ENCODE results near the gene NFKBIZ.

DNA sequence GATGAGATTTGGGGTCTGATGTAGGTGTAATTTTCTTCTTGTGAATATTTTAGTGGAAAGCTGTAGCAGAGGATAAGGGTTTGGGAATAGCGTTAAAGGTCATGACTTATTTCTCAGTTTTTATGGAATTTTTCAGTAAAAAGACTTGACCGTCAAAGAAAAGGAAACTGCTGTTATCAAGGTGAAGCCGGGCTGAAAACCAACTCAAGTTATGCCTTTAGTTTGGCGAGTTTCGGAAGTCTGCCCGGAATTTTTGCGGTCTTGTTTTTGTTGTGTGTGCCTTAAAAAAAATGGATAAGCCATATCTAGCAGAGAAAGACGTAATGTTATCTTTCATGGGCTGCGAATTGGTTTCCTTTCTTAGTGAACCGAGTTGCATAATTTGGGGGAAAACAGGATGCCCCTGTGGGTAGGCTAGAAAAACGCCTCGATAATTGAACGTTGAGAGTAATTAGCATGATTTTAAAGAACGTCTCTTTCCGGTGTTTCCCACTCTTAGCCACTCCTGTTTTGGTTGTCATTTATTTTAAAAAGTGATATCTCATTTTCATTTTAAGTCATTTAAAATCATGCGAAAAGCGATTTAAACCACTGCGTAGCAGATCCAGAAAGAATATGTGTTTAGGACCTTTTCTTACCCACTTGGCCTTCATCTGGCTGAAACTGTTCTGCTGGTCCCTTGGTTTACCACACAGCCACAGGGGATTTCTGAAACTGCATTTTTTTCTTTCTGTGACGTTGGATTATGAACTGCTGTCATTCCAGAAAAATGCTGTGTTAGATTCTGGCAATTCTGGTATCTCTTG lies 1.1 kb downstream of the NFKBIZ start:
- TF ChIP-seq CTCF (IDR thresholded peaks at IDR 0.05) (no peak), POLR2A (IDR thresholded peaks at IDR 0.05) (no peak), POLR2AphosphoS5 (IDR thresholded peaks at IDR 0.05) (no peak)

All from prostate gland (tissue), 2 donors.